ENCODE data around the gene METTL21A.
A peak's percentile ranks its signal among the peaks of the same experiment; 100 is the strongest.

Gene METTL21A

GRCh38 chr2:207621501-207622039, 3.6 kb downstream of the METTL21A start:
- no peak for DNase-seq

GRCh38 chr2:207619764-207620203, 5.4 kb downstream of the METTL21A start:
- DNase-seq, result no peak

DNA sequence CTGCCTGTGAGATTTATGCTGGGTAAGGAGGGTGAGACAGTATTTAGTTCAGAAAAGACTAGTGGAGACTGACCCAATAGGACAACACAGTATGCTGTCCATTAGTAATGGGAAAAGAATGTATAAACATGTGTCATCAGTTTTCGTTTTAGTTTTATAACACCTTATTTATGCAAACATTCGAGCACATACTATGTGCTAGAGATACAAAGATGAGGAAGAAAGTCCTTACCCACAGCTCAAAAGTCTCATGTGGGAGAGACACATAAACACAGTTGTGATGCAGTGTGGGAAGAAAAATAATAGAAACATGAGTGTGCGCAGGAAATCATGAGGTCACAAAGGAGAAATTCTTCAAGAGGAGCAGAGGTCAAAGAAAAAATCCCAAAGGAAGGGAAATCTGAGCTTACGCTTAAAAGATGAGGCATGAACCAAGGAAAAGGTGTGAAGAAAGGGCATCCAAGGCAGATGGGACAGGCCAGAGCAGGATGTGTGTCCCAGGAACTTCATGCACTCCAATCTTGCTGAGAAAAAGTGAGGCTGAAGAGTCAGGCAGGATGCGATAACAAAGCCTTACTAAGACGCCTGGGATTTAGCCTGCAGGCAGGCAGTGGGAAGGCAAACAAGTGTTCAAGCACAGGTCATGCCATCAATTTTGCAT, 8.1 kb downstream of the METTL21A start:
- no peak for DNase-seq

- DNase-seq, result no peak
Observed at GRCh38 chr2:207616185-207616584, 9.0 kb downstream of the METTL21A start.

- DNase-seq, result no peak
Observed at GRCh38 chr2:207614824-207615223, 10.4 kb downstream of the METTL21A start.

GRCh38 chr2:207612714-207613113, 12.5 kb downstream of the METTL21A start:
- DNase-seq, result no peak

GRCh38 chr2:207606829-207607228, 18.4 kb downstream of the METTL21A start:
- DNase-seq, result no peak

- no peak for DNase-seq
Observed at GRCh38 chr2:207606399-207606798, 18.8 kb downstream of the METTL21A start.

- peak; percentile 6 for DNase-seq
Observed at GRCh38 chr2:207603486-207603885, 21.7 kb downstream of the METTL21A start.

DNA sequence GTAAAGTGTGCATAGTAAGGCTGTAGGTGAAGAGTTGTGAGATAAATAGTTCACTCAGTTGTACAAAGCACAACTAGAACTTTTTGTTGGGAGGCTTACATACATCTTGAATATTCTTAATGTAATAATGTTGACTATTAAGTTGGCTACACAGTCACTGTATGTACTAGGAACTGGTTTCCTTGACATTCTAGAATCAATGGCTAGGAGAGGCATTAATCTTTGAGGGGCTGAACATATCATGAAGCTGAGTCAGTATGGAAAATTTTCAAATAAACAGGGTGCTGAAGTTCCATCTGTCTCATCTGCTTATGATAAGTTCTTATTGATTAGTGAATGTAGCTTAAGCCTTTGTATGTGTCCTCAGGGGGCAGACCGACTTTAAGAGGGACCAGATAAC, 23.4 kb downstream of the METTL21A start:
- DNase-seq, result no peak

GRCh38 chr2:207600231-207600630, 25.0 kb downstream of the METTL21A start:
- no peak for DNase-seq

DNA sequence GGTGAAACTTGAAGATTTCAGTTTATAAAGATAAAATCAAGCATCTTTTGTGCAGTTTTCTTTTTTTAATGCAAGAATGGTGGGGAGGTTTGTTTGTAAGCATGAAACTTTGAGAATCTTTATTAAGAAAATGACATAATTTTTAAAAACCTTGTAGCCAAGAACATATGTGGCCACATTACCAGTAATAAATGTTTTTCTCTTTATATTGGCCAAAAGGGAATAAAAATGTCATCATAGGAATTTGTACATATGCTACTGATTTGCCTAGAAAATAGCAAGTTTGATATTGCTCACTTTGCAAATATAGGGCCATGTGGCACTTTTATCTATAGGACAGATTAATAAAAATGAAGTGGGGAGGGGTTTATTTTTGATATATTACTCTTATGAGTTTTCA, 25.6 kb downstream of the METTL21A start:
- no peak for DNase-seq

DNA sequence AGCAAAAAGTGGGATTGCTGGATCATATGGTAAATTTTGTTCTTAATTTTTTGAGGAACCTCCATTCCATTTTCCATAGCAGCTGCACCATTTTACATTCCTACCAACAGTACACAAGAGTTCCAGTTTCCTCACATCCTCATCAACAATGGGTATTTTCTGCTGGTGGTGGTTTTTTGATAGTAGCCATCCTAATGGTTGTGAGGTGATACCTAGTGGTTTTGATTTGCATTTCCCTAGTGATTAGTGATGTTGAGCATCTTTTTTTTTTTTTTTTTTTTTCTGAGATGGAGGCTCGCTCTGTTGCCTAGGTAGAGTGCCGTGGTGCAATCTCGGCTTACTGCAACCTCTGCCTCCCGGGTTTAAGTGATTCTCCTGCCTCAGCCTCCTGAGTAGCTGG, 30.5 kb downstream of the METTL21A start:
- DNase-seq, result no peak

DNA sequence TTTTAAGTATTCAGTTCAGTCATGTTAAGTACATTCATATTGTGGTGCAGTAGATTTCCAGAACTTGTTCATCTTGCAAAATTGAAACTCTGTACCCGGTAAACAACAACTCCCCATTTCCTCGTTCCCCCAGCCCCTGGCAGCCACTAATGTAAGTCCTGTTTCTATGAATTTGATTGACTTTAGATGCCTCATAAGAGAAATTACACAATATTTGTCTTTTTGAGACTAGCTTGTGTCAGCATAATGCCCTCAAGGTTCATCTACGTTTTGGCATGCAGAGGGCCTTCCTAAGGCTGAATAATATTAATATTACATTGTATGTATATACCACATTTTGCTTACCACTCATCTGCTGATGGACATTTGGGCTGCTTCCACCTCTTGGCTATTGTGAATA, 30.9 kb downstream of the METTL21A start:
- DNase-seq, result no peak

GRCh38 chr2:207593277-207593676, 31.9 kb downstream of the METTL21A start:
- no peak for DNase-seq

DNA sequence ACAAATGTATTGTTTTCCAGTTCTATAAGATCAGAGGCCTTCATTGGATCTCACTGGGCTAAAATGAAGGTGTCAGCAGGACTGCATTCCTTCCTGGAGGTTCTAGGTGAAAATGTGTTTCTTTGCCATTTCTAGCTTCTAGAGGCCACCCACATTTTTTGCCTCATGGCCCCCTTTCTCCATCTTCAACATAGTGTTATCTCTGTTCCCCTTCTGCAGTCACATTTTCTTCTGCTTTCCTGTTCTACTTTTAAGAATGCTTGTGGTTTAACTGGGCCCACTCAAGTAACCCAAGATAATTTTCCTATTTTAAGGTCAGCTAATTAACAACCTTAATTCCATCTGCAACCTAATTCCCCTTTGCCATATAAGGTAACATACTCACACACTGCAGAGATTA, 36.1 kb downstream of the METTL21A start:
- no peak for DNase-seq

GRCh38 chr2:207587305-207587704, 37.9 kb downstream of the METTL21A start:
- no peak for DNase-seq

DNA sequence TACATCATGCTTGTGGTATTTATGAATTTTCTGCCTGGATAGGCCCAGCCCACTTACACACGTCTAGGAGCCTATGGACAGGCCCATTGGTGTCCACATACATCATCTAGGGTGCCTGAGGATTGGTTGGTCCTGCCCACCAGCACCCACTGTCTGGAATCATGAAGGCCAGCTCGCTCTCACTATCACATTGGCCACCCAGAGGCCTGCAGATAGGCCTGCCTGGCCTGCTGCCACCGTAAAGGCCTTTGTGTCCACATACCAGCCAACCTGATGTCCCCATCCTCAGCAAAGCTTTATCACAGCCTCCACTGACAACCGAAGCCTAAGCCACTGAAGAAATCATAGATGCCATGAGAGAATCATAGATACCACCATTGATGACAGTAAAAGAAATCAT, 40.2 kb downstream of the METTL21A start:
- no peak for DNase-seq

- DNase-seq, result no peak
Observed at GRCh38 chr2:207571370-207571769, 53.8 kb downstream of the METTL21A start.

DNA sequence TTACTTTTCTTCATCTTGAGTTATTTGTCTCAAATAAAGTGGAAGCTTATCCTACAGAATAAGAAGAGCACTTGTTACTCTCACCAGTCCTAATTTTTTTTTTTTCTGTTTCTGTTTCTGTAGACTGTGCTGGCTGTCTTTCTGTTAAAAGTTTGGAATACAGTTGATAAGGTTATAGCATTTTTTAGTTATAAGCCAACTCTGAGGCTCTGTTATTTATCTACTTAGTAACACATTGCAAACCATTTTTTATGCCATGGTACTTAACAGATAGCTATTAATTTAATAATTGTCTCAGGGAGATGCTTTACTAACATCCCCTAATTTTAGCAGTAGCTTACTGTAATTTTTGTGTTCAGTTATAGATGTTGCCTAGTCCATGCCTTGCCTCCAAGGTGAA, 57.5 kb downstream of the METTL21A start:
- no peak for DNase-seq

GRCh38 chr2:207565736-207566500, 59.3 kb downstream of the METTL21A start:
- no peak for DNase-seq

Data from DMS53 (cell line).